MCF 10A (cell line): ENCODE results near the gene HMGN3. TPM values are rescaled to one million over a fixed set of nuclear protein-coding genes. Genes with fewer than 3 reads are reported as not detected.
A peak's percentile ranks its signal among the peaks of the same experiment; 100 is the strongest.

Experiments
- BruUV-seq: library from RNA; stranded (reverse); fragments of 400-500 nt; replicated peaks from 2 replicates; lab custom pipeline; 2021; lab: Mats Ljungman, UMichigan
- CTCF ChIA-PET: fragments of 300-600 bp; sonication (Branson Sonifier 250); formaldehyde crosslinking; extraction: SDS; loops from one replicate; lab custom pipeline; 2021; ENCODE audit warnings: antibody characterized with exemption, inconsistent platforms; lab: Yijun Ruan, JAX
- POLR2A ChIA-PET: fragments of 300-600, 350-650 bp; sonication (Branson Sonifier 250); formaldehyde crosslinking; extraction: SDS; loops from one replicate; lab custom pipeline; 2020; ENCODE audit warnings: antibody characterized with exemption, inconsistent platforms; lab: Yijun Ruan, JAX
- DNase-seq: peaks from one replicate; pipeline ENCODE4 v3.0.0-alpha.2; 2018; ENCODE audit not compliant: unreplicated experiment
- H3K27ac Mint-ChIP-seq: one replicate; pipeline ENCODE4 v1.8.0; 2022; ENCODE audit warnings: mild to moderate bottlenecking, low read depth, mixed read lengths; ENCODE audit not compliant: unreplicated experiment
- H3K27me3 Mint-ChIP-seq: one replicate; pipeline ENCODE4 v1.8.0; 2022; ENCODE audit warnings: mixed read lengths; ENCODE audit not compliant: insufficient read depth, unreplicated experiment
- H3K36me3 Mint-ChIP-seq: one replicate; pipeline ENCODE4 v1.8.0; 2022; ENCODE audit warnings: mild to moderate bottlenecking, moderate library complexity, mixed read lengths; ENCODE audit not compliant: insufficient read depth, unreplicated experiment
- H3K4me1 Mint-ChIP-seq: one replicate; pipeline ENCODE4 v1.8.0; 2022; ENCODE audit warnings: mixed read lengths; ENCODE audit not compliant: insufficient read depth, unreplicated experiment
- H3K4me3 Mint-ChIP-seq: one replicate; pipeline ENCODE4 v1.8.0; 2022; ENCODE audit warnings: mild to moderate bottlenecking, moderate library complexity, mixed read lengths; ENCODE audit not compliant: unreplicated experiment
- H3K9me3 Mint-ChIP-seq: one replicate; pipeline ENCODE4 v1.8.0; 2022; ENCODE audit warnings: mixed read lengths; ENCODE audit not compliant: unreplicated experiment
- intact Hi-C: fragments of 100-400 bp; cut with micrococcal nuclease; formaldehyde crosslinking; loops from 2 replicates; pipeline ENCODE4 v1.14.1; 2022
- total RNA-seq: library from RNA; stranded (reverse); gene quantifications from 2 replicates; pipeline ENCODE4 v1.2.3, GENCODE V29; 2022
- TF ChIP-seq, protein P1 (sequence below): fragments of 200-600 bp; IDR thresholded peaks from one replicate; pipeline ENCODE4 v1.8.0; 2022; ENCODE audit warnings: antibody characterized with exemption, mild to moderate bottlenecking; ENCODE audit not compliant: unreplicated experiment

The HMGN3 gene
- total RNA-seq, 1 experiment from 2014 or later: 36.5 TPM

DNA sequence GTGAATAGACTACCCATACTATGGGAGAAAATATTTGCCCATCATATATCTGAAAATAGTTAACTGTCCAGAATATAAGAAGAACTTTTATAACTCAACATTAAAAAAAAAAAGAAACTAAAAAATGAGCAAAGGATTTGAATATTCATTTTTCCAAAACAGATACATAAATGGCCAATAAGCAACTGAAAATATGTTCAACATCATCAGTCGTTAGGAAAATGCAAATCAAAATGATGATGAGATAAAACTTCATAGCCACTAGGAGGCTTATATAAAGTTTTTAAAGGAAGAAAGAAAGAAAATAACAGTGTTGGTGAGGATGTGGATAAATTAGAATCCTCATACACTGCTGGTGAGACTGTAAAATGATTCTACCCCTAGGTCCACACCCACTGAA lies 32.6 kb upstream of the HMGN3 start:
- Mint-ChIP-seq H3K27me3 (no peaks in the 10 kb centered on the region), H3K4me3 (no peak overlapping the region), H3K36me3 (no peaks in the 10 kb centered on the region), H3K9me3 (peaks cover 5% of the 10 kb centered on the region), H3K4me1 (no peaks in the 10 kb centered on the region), H3K27ac (no peak overlapping the region)
- ChIA-PET CTCF (no interaction called here), POLR2A (no interaction called here)
- no TSS peak for BruUV-seq
- DNase-seq: no peak
- TF ChIP-seq, protein P1, sequence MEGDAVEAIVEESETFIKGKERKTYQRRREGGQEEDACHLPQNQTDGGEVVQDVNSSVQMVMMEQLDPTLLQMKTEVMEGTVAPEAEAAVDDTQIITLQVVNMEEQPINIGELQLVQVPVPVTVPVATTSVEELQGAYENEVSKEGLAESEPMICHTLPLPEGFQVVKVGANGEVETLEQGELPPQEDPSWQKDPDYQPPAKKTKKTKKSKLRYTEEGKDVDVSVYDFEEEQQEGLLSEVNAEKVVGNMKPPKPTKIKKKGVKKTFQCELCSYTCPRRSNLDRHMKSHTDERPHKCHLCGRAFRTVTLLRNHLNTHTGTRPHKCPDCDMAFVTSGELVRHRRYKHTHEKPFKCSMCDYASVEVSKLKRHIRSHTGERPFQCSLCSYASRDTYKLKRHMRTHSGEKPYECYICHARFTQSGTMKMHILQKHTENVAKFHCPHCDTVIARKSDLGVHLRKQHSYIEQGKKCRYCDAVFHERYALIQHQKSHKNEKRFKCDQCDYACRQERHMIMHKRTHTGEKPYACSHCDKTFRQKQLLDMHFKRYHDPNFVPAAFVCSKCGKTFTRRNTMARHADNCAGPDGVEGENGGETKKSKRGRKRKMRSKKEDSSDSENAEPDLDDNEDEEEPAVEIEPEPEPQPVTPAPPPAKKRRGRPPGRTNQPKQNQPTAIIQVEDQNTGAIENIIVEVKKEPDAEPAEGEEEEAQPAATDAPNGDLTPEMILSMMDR: no peak
- intact Hi-C loops: no loop called here

- Mint-ChIP-seq H3K9me3 (peaks cover 5% of the 10 kb centered on the region), H3K36me3 (no peaks in the 10 kb centered on the region), H3K27me3 (no peaks in the 10 kb centered on the region), H3K4me3 (no peak overlapping the region), H3K27ac (no peak overlapping the region), H3K4me1 (no peaks in the 10 kb centered on the region)
- ChIA-PET CTCF (interaction anchor here (1.0 kb wide), 1 partner anchor 20 kb away, joined by 4 read pairs; no protein-coding TSS in a partner anchor), POLR2A (interaction anchor here (0.7 kb wide), 1 partner anchor 47 kb away, joined by 3 read pairs; no protein-coding TSS in a partner anchor)
- DNase-seq: no peak
- TF ChIP-seq, protein P1: no peak
- intact Hi-C loops: no loop called here
- no TSS peak for BruUV-seq
Observed at GRCh38 chr6:79266051-79266450, 31.6 kb upstream of the HMGN3 start.

GRCh38 chr6:79263359-79263758 lies 28.9 kb upstream of the HMGN3 start:
- Mint-ChIP-seq H3K9me3 (peaks cover 26% of the 10 kb centered on the region), H3K27me3 (no peaks in the 10 kb centered on the region), H3K4me3 (no peak overlapping the region), H3K27ac (peak overlapping the region; percentile 8), H3K36me3 (no peaks in the 10 kb centered on the region), H3K4me1 (no peaks in the 10 kb centered on the region)
- intact Hi-C loops: no loop called here
- TF ChIP-seq, protein P1: no peak
- no peak for DNase-seq
- POLR2A ChIA-PET: no interaction called here
- BruUV-seq: no TSS peak
- CTCF ChIA-PET: interaction anchor here (1.1 kb wide), 1 partner anchor 12 kb away, joined by 3 read pairs; no protein-coding TSS in a partner anchor

GRCh38 chr6:79261666-79262065 lies 27.2 kb upstream of the HMGN3 start:
- no peak overlapping the region for H3K4me3 Mint-ChIP-seq
- H3K27me3 Mint-ChIP-seq: no peaks in the 10 kb centered on the region
- H3K4me1 Mint-ChIP-seq: peaks cover 8% of the 10 kb centered on the region
- BruUV-seq: no TSS peak
- ChIA-PET CTCF (no interaction called here), POLR2A (no interaction called here)
- H3K27ac Mint-ChIP-seq: no peak overlapping the region
- peaks cover 26% of the 10 kb centered on the region for H3K9me3 Mint-ChIP-seq
- no peak for DNase-seq
- intact Hi-C loops: no loop called here
- no peaks in the 10 kb centered on the region for H3K36me3 Mint-ChIP-seq
- TF ChIP-seq, protein P1: no peak
